SK-N-SH (cell line): ENCODE measurements around the gene PCNT. TPM values are rescaled to one million over a fixed set of nuclear protein-coding genes. Genes with fewer than 3 reads are reported as not detected.

ENCODE experiments used
- CTCF ChIA-PET: fragments of 300-600, 350-600 bp; formaldehyde crosslinking; extraction: SDS; loops from one replicate; lab custom pipeline; 2021; lab: Yijun Ruan, JAX
- POLR2A ChIA-PET: fragments of 350-600 bp; sonication (Branson Sonifier 250); formaldehyde crosslinking; extraction: SDS; loops from one replicate; lab custom pipeline; 2020; ENCODE audit warnings: antibody characterized with exemption, inconsistent platforms; lab: Yijun Ruan, JAX
- DNase-seq: peaks from one replicate; pipeline ENCODE4 v3.0.0; 2012
- H2AFZ ChIP-seq: fragments of 200-600 bp; sonication (generic); 2 replicates; pipeline ENCODE4 v1.8.1; 2016; ENCODE audit warnings: antibody characterized with exemption, mild to moderate bottlenecking, low read depth
- H3F3A ChIP-seq: fragments of 200-600 bp; sonication (generic); replicated peaks from 2 replicates; pipeline ENCODE3; 2016; ENCODE audit warnings: antibody characterized with exemption, mild to moderate bottlenecking; ENCODE audit not compliant: insufficient read depth
- H3K27ac ChIP-seq, 2 experiments: fragments of 200-500 bp in 1 of 2; fragments of 200-600 bp in 1 of 2; sonication (Bioruptor generic) in 1 of 2; sonication (generic), shearing (Covaris generic) in 1 of 2; 2 replicates each; pipeline versions ENCODE4 v1.5.1 to v1.6.1; 2014 to 2016; ENCODE audit warnings: low read depth in 2 of 2, inconsistent platforms in 1 of 2, low read length in 1 of 2, mild to moderate bottlenecking in 1 of 2, mixed read lengths in 1 of 2
- H3K27me3 ChIP-seq: fragments of 200-600 bp; sonication (generic), shearing (Covaris generic); 2 replicates; pipeline ENCODE4 v1.6.1; 2016; ENCODE audit warnings: mixed run types; ENCODE audit not compliant: insufficient read depth
- H3K36me3 ChIP-seq, 2 experiments: fragments of 200-500 bp in 1 of 2; fragments of 200-600 bp in 1 of 2; sonication (Bioruptor generic) in 1 of 2; sonication (generic) in 1 of 2; replicated peaks in 1 of 2; 2 replicates each; pipeline versions ENCODE3 to v1.5.1; 2014 to 2016; ENCODE audit warnings: low read length in 1 of 2, mild to moderate bottlenecking in 1 of 2; ENCODE audit not compliant: insufficient read depth in 2 of 2, control insufficient read depth in 1 of 2
- H3K4me1 ChIP-seq, 2 experiments: fragments of 200-500 bp in 1 of 2; fragments of 200-600 bp in 1 of 2; sonication (Bioruptor generic) in 1 of 2; sonication (generic), shearing (Covaris generic) in 1 of 2; 2 replicates each; pipeline versions ENCODE4 v1.5.1 to v1.6.1; 2014 to 2016; ENCODE audit warnings: low read depth in 1 of 2, low read length in 1 of 2, mixed run types in 1 of 2; ENCODE audit not compliant: insufficient read depth in 2 of 2, control insufficient read depth in 1 of 2
- H3K4me2 ChIP-seq: fragments of 200-600 bp; sonication (generic), shearing (Covaris generic); 2 replicates; pipeline ENCODE4 v1.6.1; 2017; ENCODE audit warnings: mixed run types
- H3K4me3 ChIP-seq, 2 experiments: fragments of 200-500 bp in 1 of 2; fragments of 200-600 bp in 1 of 2; sonication (Bioruptor generic) in 1 of 2; sonication (generic), shearing (Covaris generic) in 1 of 2; 2 replicates each; pipeline versions ENCODE4 v1.5.1 to v1.8.1; 2014 to 2016; ENCODE audit warnings: low read depth in 2 of 2, inconsistent platforms in 1 of 2, low read length in 1 of 2, mild to moderate bottlenecking in 1 of 2, mixed read lengths in 1 of 2, moderate library complexity in 1 of 2
- H3K79me2 ChIP-seq: fragments of 200-600 bp; sonication (generic); 2 replicates; pipeline ENCODE4 v1.8.1; 2017; ENCODE audit warnings: mild to moderate bottlenecking; ENCODE audit not compliant: insufficient read depth
- H3K9ac ChIP-seq: fragments of 200-600 bp; sonication (generic); 2 replicates; pipeline ENCODE4 v1.6.1; 2017; ENCODE audit warnings: mixed run types
- H3K9me2 ChIP-seq: fragments of 200-600 bp; sonication (generic); 2 replicates; pipeline ENCODE4 v1.6.1; 2017; ENCODE audit warnings: mixed run types
- H3K9me3 ChIP-seq: fragments of 200-600 bp; sonication (generic); 2 replicates; pipeline ENCODE4 v1.6.1; 2017; ENCODE audit warnings: mixed run types, mild to moderate bottlenecking, moderate library complexity
- H4K20me1 ChIP-seq: fragments of 200-600 bp; sonication (generic); 2 replicates; pipeline ENCODE4 v1.6.1; 2017; ENCODE audit warnings: mild to moderate bottlenecking, mixed run types; ENCODE audit not compliant: insufficient read depth
- ELF1 ChIP-seq: IDR thresholded peaks from 2 replicates; pipeline ENCODE4 v1.4.0; 2012
- EZH2phosphoT487 ChIP-seq: fragments of 200-600 bp; sonication (generic); IDR thresholded peaks from 2 replicates; pipeline ENCODE4 v1.6.1; 2017; ENCODE audit warnings: low read depth, mixed run types, mild to moderate bottlenecking, antibody characterized with exemption, moderate library complexity, borderline replicate concordance
- FOSL2 ChIP-seq: IDR thresholded peaks from 2 replicates; pipeline ENCODE4 v1.4.0; 2012; ENCODE audit warnings: low read depth, mild to moderate bottlenecking, moderate library complexity, borderline replicate concordance
- FOXM1 ChIP-seq: IDR thresholded peaks from 2 replicates; pipeline ENCODE4 v1.4.0; 2012; ENCODE audit warnings: low read depth, mild to moderate bottlenecking
- GABPA ChIP-seq: IDR thresholded peaks from 2 replicates; pipeline ENCODE4 v1.4.0; 2012; ENCODE audit warnings: low read depth, mild to moderate bottlenecking
- MEF2A ChIP-seq: IDR thresholded peaks from 2 replicates; pipeline ENCODE4 v1.4.0; 2012; ENCODE audit warnings: low read depth, borderline replicate concordance
- MXI1 ChIP-seq: IDR thresholded peaks from 2 replicates; pipeline ENCODE4 v1.6.1; 2012; ENCODE audit warnings: mild to moderate bottlenecking, low read depth, low read length, improper control_type of control experiment
- NRF1 ChIP-seq: IDR thresholded peaks from 2 replicates; pipeline ENCODE4 v1.6.1; 2012; ENCODE audit warnings: low read depth, mild to moderate bottlenecking, low read length
- POLR2AphosphoS5 ChIP-seq: IDR thresholded peaks from 2 replicates; pipeline ENCODE4 v1.6.1; 2012; ENCODE audit warnings: low read depth, low read length
- SIN3A ChIP-seq: IDR thresholded peaks from 2 replicates; pipeline ENCODE4 v1.6.1; 2012; ENCODE audit warnings: low read depth, mild to moderate bottlenecking, low read length, moderate library complexity, borderline replicate concordance
- SMC3 ChIP-seq: IDR thresholded peaks from 2 replicates; pipeline ENCODE4 v1.6.1; 2012; ENCODE audit warnings: low read depth, low read length, improper control_type of control experiment
- TAF1 ChIP-seq: IDR thresholded peaks from 2 replicates; pipeline ENCODE4 v1.6.1; 2012; ENCODE audit warnings: low read depth, mild to moderate bottlenecking, low read length, moderate library complexity, borderline replicate concordance
- WGBS: methylation state at CpG from one replicate; pipeline ENCODE4 v1.1.6; 2017; ENCODE audit warnings: low lambda C conversion rate; 5-methylcytosine and 5-hydroxymethylcytosine counted together
- polyA plus RNA-seq, 3 experiments: library from polyadenylated mRNA; depleted of rRNA; stranded (reverse); fragments of >200 nt; gene quantifications; 2 replicates each; pipeline ENCODE4 v1.2.3, GENCODE V29; 2012
- TF ChIP-seq, protein P1 (sequence below): IDR thresholded peaks from 2 replicates; pipeline ENCODE4; 2012
- TF ChIP-seq, protein P2 (sequence below): fragments of 150-350 bp; IDR thresholded peaks from 2 replicates; pipeline ENCODE4 v1.6.1; 2016; ENCODE audit warnings: mild to moderate bottlenecking, low read depth, low read length
- TF ChIP-seq, protein P3 (sequence below): IDR thresholded peaks from 2 replicates; pipeline ENCODE4 v1.4.0; 2012; ENCODE audit warnings: low read depth
- TF ChIP-seq, protein P4 (sequence below): IDR thresholded peaks from 2 replicates; pipeline ENCODE4 v1.6.1; 2012; ENCODE audit warnings: mild to moderate bottlenecking, low read depth, low read length, moderate library complexity

The PCNT gene
- polyA plus RNA-seq, 1 of the 3 experiments (the other 2 are of a cell fraction): 15.7 TPM

DNA sequence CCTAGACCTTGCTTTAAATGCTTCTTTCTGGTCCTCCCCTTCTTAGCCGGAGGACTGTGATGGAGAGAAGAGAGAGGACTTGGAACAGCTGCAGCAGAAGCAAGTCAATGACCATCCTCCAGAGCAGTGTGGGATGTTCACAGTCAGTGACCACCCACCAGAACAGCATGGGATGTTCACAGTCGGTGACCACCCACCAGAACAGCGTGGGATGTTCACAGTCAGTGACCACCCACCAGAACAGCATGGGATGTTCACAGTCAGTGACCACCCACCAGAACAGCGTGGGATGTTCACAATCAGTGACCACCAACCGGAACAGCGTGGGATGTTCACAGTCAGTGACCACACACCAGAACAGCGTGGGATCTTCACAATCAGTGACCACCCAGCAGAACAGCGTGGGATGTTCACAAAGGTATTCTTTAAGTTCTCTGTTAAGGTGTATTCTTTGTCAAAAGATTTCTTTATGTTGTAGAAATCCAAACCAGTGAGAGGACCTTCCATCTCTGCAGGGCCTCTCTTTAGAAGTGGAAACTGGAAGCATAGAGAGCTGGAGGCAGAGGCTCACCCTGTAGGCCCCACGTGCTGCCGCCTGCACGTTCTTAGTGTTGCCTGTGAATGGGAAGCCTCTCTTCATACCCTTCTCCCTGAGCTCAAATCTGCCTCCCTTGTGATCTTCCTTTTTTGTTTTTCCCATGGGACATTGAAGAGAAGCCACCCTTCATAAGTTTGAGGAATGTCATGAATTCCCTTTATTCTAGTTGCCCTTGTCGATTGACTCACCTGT, 10.6 kb downstream of the PCNT start:
- no peaks in the 10 kb centered on the region for H4K20me1 ChIP-seq
- H3K27ac ChIP-seq: no peak overlapping the region
- 0 out of 4 replicates have a peak, but pooled peaks cover 0 to 9% of the 10 kb centered on the region in 2 experiments for H3K4me1 ChIP-seq
- no peak overlapping the region for H3K4me3 ChIP-seq
- H3K9ac ChIP-seq: no peak overlapping the region
- H2AFZ ChIP-seq: no peak overlapping the region
- no peaks in the 10 kb centered on the region for H3K9me3 ChIP-seq
- DNase-seq: no peak
- no peak overlapping the region for H3K4me2 ChIP-seq
- peaks cover 16% of the 10 kb centered on the region for H3F3A ChIP-seq
- WGBS: 99% methylated on average over 8 of the region's 12 CpGs
- peaks cover 16 to 50% of the 10 kb centered on the region in 2 experiments for H3K36me3 ChIP-seq
- H3K9me2 ChIP-seq: no peaks in the 10 kb centered on the region
- H3K79me2 ChIP-seq: peaks cover 88% of the 10 kb centered on the region
- CTCF ChIA-PET: no interaction called here
- no peaks in the 10 kb centered on the region for H3K27me3 ChIP-seq
- POLR2A ChIA-PET: no interaction called here
- TF ChIP-seq MEF2A (no peak), ELF1 (no peak), POLR2AphosphoS5 (no peak), GABPA (no peak), NRF1 (no peak), EZH2phosphoT487 (no peak), MXI1 (no peak), TAF1 (no peak), FOXM1 (no peak), FOSL2 (no peak), SMC3 (no peak), SIN3A (no peak)
- TF ChIP-seq, protein P1, sequence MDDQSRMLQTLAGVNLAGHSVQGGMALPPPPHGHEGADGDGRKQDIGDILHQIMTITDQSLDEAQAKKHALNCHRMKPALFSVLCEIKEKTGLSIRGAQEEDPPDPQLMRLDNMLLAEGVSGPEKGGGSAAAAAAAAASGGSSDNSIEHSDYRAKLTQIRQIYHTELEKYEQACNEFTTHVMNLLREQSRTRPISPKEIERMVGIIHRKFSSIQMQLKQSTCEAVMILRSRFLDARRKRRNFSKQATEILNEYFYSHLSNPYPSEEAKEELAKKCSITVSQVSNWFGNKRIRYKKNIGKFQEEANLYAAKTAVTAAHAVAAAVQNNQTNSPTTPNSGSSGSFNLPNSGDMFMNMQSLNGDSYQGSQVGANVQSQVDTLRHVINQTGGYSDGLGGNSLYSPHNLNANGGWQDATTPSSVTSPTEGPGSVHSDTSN: no peak
- TF ChIP-seq, protein P2, sequence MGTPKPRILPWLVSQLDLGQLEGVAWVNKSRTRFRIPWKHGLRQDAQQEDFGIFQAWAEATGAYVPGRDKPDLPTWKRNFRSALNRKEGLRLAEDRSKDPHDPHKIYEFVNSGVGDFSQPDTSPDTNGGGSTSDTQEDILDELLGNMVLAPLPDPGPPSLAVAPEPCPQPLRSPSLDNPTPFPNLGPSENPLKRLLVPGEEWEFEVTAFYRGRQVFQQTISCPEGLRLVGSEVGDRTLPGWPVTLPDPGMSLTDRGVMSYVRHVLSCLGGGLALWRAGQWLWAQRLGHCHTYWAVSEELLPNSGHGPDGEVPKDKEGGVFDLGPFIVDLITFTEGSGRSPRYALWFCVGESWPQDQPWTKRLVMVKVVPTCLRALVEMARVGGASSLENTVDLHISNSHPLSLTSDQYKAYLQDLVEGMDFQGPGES: no peak
- TF ChIP-seq, protein P3, sequence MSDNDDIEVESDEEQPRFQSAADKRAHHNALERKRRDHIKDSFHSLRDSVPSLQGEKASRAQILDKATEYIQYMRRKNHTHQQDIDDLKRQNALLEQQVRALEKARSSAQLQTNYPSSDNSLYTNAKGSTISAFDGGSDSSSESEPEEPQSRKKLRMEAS: no peak
- TF ChIP-seq, protein P4, sequence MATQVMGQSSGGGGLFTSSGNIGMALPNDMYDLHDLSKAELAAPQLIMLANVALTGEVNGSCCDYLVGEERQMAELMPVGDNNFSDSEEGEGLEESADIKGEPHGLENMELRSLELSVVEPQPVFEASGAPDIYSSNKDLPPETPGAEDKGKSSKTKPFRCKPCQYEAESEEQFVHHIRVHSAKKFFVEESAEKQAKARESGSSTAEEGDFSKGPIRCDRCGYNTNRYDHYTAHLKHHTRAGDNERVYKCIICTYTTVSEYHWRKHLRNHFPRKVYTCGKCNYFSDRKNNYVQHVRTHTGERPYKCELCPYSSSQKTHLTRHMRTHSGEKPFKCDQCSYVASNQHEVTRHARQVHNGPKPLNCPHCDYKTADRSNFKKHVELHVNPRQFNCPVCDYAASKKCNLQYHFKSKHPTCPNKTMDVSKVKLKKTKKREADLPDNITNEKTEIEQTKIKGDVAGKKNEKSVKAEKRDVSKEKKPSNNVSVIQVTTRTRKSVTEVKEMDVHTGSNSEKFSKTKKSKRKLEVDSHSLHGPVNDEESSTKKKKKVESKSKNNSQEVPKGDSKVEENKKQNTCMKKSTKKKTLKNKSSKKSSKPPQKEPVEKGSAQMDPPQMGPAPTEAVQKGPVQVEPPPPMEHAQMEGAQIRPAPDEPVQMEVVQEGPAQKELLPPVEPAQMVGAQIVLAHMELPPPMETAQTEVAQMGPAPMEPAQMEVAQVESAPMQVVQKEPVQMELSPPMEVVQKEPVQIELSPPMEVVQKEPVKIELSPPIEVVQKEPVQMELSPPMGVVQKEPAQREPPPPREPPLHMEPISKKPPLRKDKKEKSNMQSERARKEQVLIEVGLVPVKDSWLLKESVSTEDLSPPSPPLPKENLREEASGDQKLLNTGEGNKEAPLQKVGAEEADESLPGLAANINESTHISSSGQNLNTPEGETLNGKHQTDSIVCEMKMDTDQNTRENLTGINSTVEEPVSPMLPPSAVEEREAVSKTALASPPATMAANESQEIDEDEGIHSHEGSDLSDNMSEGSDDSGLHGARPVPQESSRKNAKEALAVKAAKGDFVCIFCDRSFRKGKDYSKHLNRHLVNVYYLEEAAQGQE: no peak
